ENCODE results near the gene PRCC.

DNA sequence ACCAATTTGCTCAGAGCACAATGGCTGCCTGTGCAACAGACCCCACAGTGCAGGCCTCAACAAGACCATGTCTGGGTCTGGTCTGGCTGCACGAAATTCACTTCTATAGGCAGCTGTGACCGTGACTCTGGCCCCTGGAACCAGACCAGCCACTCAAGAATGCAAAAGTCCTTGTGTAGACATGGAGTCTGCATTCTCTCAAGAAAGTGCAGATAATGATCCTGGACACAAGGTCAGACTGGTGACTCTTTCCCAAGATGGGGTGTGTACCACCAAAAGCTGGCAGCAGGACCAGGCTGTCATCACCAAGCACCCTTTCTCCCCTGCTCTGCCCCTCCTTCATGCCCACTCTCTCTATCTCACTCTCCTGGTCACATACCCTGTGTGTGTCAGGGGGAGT is 46.2 kb upstream of the PRCC start:
- no peak for TF ChIP-seq CTCF (IDR thresholded peaks at IDR 0.05)
- TF ChIP-seq POLR2A (IDR thresholded peaks at IDR 0.05) = no peak
- TF ChIP-seq POLR2AphosphoS5 (IDR thresholded peaks at IDR 0.05) = no peak
